NCI-H2107 (cell line): ENCODE data around the gene IL13RA1.
"Not testable (repeated sequence)": the region's sequence is repeated elsewhere in the genome, so short reads cannot be mapped to it uniquely, and the experiment has no call there.

Experiments used
- DNase-seq: peaks from one replicate; lab custom pipeline; 2025; lab: John Stamatoyannopoulos, UW

The IL13RA1 gene

GRCh38 chrX:118726887-118727685, at the start of gene IL13RA1:
IL13RA1 (plus strand) TSS chrX:118727606; CDS start chrX:118727639, 33 bp downstream.
- peak; percentile 67 for DNase-seq

GRCh38 chrX:118679290-118679689, 48.1 kb upstream of the IL13RA1 start:
- no peak for DNase-seq

- DNase-seq, result no peak
These were observed 45.0 kb upstream of the IL13RA1 start for GRCh38 chrX:118682258-118683014.

GRCh38 chrX:118685393-118685792, 42.0 kb upstream of the IL13RA1 start:
- no peak for DNase-seq

DNA sequence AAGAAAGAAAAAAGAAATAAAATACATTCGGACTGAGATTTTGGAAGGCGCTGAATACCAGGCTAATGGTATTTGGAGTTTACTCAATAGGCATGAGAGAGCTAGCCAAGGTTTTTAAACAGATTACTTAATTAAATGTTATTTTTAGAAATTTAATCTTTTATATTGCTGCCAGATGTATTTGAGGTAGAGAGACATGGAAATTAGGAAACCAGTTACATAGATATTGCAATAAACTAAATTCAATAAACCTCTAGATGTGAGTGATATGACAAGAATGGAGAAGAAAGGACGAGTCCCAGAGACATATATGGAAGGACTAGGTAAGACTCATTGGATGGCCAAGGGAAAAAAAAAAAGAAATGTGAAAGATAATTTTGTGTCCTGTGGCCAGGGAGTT, 38.5 kb upstream of the IL13RA1 start:
- DNase-seq, result no peak

GRCh38 chrX:118693843-118694242, 33.6 kb upstream of the IL13RA1 start:
- DNase-seq, result no peak

DNA sequence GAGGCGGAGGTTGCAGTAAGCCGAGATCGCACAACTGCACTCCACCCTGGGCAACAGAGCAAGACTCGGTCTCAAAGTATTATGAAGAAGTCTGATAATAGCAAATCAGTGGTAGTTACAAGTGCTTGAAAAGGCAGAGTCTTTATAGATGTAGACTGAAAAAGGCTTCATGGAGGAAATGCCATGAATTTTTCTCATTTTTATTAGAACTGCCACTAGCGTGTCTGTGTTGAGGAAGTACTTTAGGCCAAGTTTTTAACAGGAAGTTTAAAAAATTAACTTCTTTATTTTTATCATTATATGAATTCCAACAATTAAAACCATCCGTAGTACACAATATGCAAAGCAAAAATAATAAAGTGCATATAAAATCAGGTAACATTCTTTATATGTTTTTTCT, 32.8 kb upstream of the IL13RA1 start:
- no peak for DNase-seq

DNA sequence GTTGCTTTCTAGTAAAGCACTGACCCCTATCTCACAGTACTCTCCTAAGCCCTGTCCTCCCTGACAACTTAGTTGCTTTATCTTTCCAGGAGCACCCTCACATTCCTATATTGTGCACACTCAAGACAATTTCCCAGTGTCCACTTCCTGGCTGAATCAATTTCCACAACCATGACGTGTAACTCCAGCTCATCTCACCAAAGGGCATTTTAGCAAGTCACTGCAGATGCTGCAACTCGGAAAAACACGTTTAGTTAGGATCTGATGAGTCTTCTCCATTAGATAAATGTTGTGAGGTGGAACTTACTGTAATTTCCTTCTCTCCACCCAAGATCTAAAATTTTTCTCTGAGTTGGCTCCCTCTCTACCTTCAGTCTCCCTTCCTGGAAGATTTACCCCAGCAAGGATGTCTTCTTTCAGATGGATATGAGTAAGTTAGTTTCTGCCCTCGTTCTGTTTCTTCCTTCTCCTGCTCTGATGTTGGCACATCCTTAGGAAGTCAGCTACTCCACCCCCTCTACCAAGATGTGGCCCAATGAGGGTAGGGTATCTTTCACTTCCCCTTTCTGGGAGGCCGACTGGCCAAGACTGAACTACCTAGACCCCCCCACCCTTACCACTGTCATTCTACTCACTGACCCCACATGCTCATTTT, 28.8 kb upstream of the IL13RA1 start:
- no peak for DNase-seq

DNA sequence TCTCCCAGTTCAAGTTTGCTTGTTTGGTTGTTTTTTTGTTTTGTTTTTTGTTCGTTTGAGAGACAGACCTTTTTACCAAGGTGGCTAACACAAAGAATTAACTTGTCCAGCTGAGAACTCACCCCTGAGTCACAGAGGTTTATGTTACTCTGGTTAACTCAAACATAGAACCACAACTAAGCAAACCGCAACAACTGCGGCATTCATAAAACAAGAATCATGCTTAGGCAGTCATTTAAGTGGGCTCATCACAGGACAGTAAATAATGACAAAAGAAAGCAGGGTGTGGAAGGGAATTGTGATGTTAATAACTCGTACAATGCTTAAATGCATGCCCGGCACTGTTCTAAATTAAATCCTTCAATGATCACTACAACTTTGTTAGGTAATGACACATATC, 24.7 kb upstream of the IL13RA1 start:
- no peak for DNase-seq

- DNase-seq, result no peak
These were observed 20.7 kb upstream of the IL13RA1 start for GRCh38 chrX:118706681-118707080.

DNA sequence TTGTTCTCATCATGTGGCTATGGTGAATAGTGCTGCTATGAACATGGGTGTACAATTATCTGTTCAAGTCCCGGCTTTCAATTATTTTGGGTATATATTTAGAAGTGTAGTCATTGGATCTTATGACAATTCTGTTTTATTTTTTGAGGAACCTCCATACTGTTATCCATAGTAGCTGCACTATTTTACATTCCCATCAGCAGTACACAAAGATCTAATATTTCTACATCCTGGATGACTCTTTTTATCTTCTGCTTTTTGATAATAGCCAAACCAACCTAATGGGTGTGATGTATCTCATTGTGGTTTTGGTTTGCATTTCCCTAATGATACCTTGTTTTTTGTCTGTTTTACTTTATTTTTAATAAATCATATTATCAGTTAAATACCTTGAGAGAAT, 12.9 kb upstream of the IL13RA1 start:
- no peak for DNase-seq

DNA sequence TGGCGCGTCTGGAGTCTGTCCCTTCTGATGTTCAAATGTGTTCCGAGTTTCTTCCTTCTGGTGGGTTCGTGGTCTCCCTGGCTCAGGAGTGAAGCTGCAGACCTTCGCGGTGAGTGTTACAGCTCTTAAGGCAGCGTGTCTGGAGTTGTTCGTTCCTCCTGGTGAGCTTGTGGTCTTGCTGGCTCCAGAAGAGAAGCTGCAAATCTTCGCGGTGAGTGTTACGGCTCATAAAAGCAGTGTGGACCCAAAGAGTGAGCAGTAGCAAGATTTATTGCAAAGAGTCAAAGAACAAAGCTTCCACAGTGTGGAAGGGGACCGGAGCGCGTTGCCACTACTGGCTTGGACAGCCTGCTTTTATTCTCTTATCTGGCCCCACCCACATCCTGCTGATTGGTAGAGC, 11.5 kb upstream of the IL13RA1 start:
- not testable (repeated sequence) for DNase-seq

GRCh38 chrX:118716833-118717232, 10.6 kb upstream of the IL13RA1 start:
- not testable (repeated sequence) for DNase-seq

DNA sequence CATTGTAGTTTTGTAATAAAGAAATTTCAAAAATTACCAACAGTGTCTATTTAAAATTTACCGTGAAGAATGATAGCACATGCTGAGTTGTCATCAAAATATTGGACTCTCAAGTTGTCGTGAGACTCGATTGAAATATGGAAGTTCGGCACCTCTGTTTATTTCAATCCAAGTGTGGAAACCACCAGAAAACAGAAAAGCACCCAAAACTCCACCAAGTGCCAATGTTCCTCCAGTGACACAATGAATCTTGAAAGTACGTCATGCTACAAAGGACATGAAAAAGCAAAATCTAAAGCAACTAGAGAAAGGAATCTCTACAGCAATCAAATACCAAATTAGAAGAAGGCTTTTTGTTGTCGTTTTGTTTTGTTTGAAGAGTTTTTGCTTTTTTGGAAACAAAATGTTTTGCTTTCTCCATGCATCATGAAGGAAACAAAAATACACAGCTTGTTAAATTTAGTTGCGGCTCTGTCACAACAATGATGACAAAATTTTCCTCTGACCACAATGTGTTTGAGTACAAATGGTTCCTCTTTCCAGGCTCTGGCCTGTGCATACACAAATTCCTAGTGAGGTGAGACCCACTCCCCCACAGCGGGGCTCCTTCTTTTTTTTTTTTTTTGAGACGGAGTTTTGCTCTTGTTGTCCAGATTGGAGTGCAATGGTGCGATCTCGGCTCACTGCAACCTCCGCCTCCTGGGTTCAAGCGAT, 9.6 kb upstream of the IL13RA1 start:
- DNase-seq, result no peak

- DNase-seq, result no peak
These were observed 8.7 kb upstream of the IL13RA1 start for GRCh38 chrX:118718737-118719136.

DNA sequence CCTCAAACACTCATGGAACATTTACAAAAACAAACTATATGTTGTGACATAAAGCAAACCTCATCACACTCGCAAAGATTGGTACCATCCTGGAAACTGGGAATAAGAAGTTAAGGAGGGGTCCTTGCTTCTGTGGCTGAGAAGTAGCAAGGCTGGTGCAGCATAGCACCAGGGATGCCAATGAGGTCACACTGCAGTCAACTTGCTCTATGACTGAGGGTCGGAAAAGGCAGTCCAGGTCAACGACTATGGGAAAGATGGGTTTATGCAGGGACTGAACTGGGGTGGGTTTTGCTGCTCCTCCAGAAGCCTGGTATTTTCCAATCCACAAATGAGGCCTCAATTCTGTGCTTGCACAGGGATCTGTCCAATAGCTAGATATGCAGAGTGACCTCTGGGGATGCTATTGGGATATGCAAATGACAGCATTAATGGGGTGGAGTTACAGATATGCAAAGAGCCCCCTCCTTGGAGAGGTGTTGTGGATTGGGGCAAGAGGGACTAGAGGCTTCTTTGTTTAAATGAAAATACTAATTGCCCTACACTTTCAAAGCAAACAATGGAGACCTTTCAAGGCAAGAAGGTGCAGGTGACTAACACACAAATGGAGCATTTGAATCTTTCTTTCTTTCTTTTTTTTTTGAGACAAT, 7.2 kb upstream of the IL13RA1 start:
- DNase-seq, result no peak

- DNase-seq, result no peak
These were observed 4.0 kb upstream of the IL13RA1 start for GRCh38 chrX:118723376-118723775.

- no peak for DNase-seq
These were observed 3.0 kb upstream of the IL13RA1 start for GRCh38 chrX:118724365-118724764.

- DNase-seq, result no peak
These were observed 2.6 kb upstream of the IL13RA1 start for GRCh38 chrX:118724775-118725174.

DNA sequence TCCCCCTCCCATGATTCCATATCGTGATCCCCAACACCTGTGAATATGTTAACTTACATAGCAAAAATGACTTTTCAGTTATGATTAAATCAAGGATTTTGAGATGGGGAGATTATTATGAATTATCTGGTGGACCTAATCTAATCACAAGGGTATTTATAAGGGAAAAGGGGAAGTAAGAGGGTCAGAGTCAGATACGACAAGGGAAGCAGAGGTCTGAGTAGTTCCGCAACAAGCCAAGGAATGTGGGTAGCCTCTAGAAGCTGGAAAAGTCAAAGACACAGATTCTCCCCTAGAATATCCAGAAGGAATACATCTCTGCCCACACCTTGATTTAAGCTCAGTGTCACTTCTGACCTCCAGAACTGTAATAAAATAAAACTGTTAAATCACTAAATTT, 1.0 kb upstream of the IL13RA1 start:
- no peak for DNase-seq

GRCh38 chrX:118727686-118728339, 407 bp downstream of the IL13RA1 start:
- peak; percentile 19 for DNase-seq
